HepG2 (cell line): ENCODE measurements around the gene SLC8A2. TPM values are rescaled to one million over a fixed set of nuclear protein-coding genes. Genes with fewer than 3 reads are reported as not detected.

Source experiments
- ATAC-seq: fragments of 200-7000 bp; cut with Tn5 transposase; 3 replicates; pipeline ENCODE4 v1.9.1; 2020; ENCODE audit warnings: mild to moderate bottlenecking, moderate library complexity
- BruUV-seq: library from RNA; stranded (reverse); fragments of 400-500 nt; replicated peaks from 2 replicates; lab custom pipeline; 2021; lab: Mats Ljungman, UMichigan
- CTCF ChIA-PET: fragments of 300-600 bp; formaldehyde crosslinking; extraction: SDS; loops from one replicate; lab custom pipeline; 2021; ENCODE audit warnings: low total read pairs, inconsistent platforms, low intra/inter-chr PET ratio; lab: Yijun Ruan, JAX
- POLR2A ChIA-PET: fragments of 350-600 bp; sonication (Branson Sonifier 250); formaldehyde crosslinking; loops from one replicate; lab custom pipeline; 2020; ENCODE audit warnings: antibody characterized with exemption, inconsistent platforms; lab: Yijun Ruan, JAX
- DNase-seq: peaks from one replicate; pipeline ENCODE4 v3.0.0-alpha.2; 2015; ENCODE audit warnings: low spot score
- FAIRE-seq: peaks from 3 replicates; lab custom pipeline; 2011; peaks lifted over from hg19 to GRCh38; lab: Jason Lieb, UNC
- H2AFZ ChIP-seq: one replicate; pipeline ENCODE4 v1.6.1; 2011; ENCODE audit warnings: low read length, inconsistent platforms
- H3K27ac ChIP-seq: fragments of 300-600 bp; 3 replicates; pipeline ENCODE4 v1.8.0; 2011; ENCODE audit warnings: mixed run types, mild to moderate bottlenecking, mixed read lengths, low read length, inconsistent platforms; ENCODE audit not compliant: insufficient read depth; ENCODE audit errors: extremely low read length
- H3K27me3 ChIP-seq, 2 experiments: fragments of 200-600 bp in 1 of 2; 2 replicates in 1 of 2; 3 replicates in 1 of 2; pipeline versions ENCODE4 v1.6.0 to v1.8.0; 2011; ENCODE audit warnings: low read length in 2 of 2, mild to moderate bottlenecking in 2 of 2, moderate library complexity in 2 of 2, inconsistent platforms in 1 of 2; ENCODE audit not compliant: insufficient read depth in 2 of 2, control insufficient read depth in 1 of 2
- H3K36me3 ChIP-seq, 2 experiments: fragments of 200-600 bp in 1 of 2; replicated peaks in 1 of 2; 2 replicates in 1 of 2; 3 replicates in 1 of 2; pipeline versions ENCODE4 v1.5.1 to v1.8.0; 2011; ENCODE audit warnings: low read length in 2 of 2, inconsistent platforms in 1 of 2; ENCODE audit not compliant: insufficient read depth in 2 of 2, control insufficient read depth in 1 of 2
- H3K4me1 ChIP-seq: 2 replicates; pipeline ENCODE4 v1.5.1; 2012; ENCODE audit warnings: low read length, inconsistent platforms; ENCODE audit not compliant: insufficient read depth
- H3K4me2 ChIP-seq: 2 replicates; pipeline ENCODE4 v1.6.0; 2011; ENCODE audit warnings: low read depth, low read length, inconsistent platforms
- H3K4me3 ChIP-seq, 3 experiments: fragments of 200-600 bp in 1 of 3; sonication (generic), shearing (Covaris generic) in 1 of 3; replicated peaks in 1 of 3; 2 replicates each; pipeline ENCODE4 v1.5.1; 2011 to 2016; ENCODE audit warnings: low read length in 3 of 3, inconsistent platforms in 2 of 3, low read depth in 2 of 3, mild to moderate bottlenecking in 2 of 3, control low read depth in 1 of 3, mixed read lengths in 1 of 3; ENCODE audit not compliant: insufficient read depth in 1 of 3
- H3K79me2 ChIP-seq: one replicate; pipeline ENCODE4 v1.6.1; 2011; ENCODE audit warnings: low read length, inconsistent platforms; ENCODE audit not compliant: insufficient read depth
- H3K9ac ChIP-seq: 2 replicates; pipeline ENCODE4 v1.6.0; 2011; ENCODE audit warnings: mild to moderate bottlenecking, low read depth, low read length, inconsistent platforms; ENCODE audit not compliant: insufficient read depth
- H3K9me3 ChIP-seq: 2 replicates; pipeline ENCODE4 v1.5.1; 2012; ENCODE audit warnings: mild to moderate bottlenecking, low read length
- H4K20me1 ChIP-seq: 2 replicates; pipeline ENCODE4 v1.6.0; 2011; ENCODE audit warnings: inconsistent platforms, mild to moderate bottlenecking, low read length, moderate library complexity; ENCODE audit not compliant: insufficient read depth
- DBP ChIP-seq: sonication (generic); formaldehyde crosslinking; IDR thresholded peaks from 2 replicates; pipeline ENCODE4 v1.4.0; 2020; ENCODE audit warnings: missing genetic modification reagents; ENCODE audit errors: not compliant biosample characterization
- E2F2 ChIP-seq: sonication (generic); formaldehyde crosslinking; IDR thresholded peaks from 2 replicates; pipeline ENCODE4 v1.4.0; 2020; ENCODE audit warnings: missing genetic modification reagents, borderline replicate concordance
- KAT2B ChIP-seq: fragments of 150-350 bp; IDR thresholded peaks from 2 replicates; pipeline ENCODE4 v1.6.1; 2014; ENCODE audit warnings: low read depth, low read length, borderline replicate concordance
- SNAPC5 ChIP-seq: sonication (generic); formaldehyde crosslinking; IDR thresholded peaks from 2 replicates; pipeline ENCODE4 v1.8.1; 2023; ENCODE audit warnings: mild to moderate bottlenecking, missing genetic modification reagents, borderline replicate concordance
- THRA ChIP-seq: sonication (generic); formaldehyde crosslinking; IDR thresholded peaks from 2 replicates; pipeline ENCODE4 v1.4.0; 2020; ENCODE audit warnings: missing genetic modification reagents, borderline replicate concordance
- ZFY ChIP-seq: sonication (generic); formaldehyde crosslinking; IDR thresholded peaks from 2 replicates; pipeline ENCODE4 v1.4.0; 2020; ENCODE audit warnings: missing genetic modification reagents
- ZNF124 ChIP-seq: sonication (generic); formaldehyde crosslinking; IDR thresholded peaks from 2 replicates; pipeline ENCODE4 v1.4.0; 2020; ENCODE audit warnings: missing genetic modification reagents
- ZNF317 ChIP-seq: sonication (generic); formaldehyde crosslinking; IDR thresholded peaks from 2 replicates; pipeline ENCODE4 v1.5.0; 2020; ENCODE audit warnings: mild to moderate bottlenecking, missing genetic modification reagents
- ZNF569 ChIP-seq: sonication (generic); formaldehyde crosslinking; IDR thresholded peaks from 2 replicates; pipeline ENCODE4 v1.5.0; 2020; ENCODE audit warnings: mild to moderate bottlenecking, missing genetic modification reagents, moderate library complexity, borderline replicate concordance
- ZNF850 ChIP-seq: sonication (generic); formaldehyde crosslinking; conservative IDR thresholded peaks from 2 replicates; pipeline ENCODE4 v1.9.0; 2021; ENCODE audit warnings: mild to moderate bottlenecking, missing genetic modification reagents
- WGBS: methylation state at CpG from one replicate; pipeline ENCODE4 v1.1.6; 2017; ENCODE audit warnings: low lambda C conversion rate; 5-methylcytosine and 5-hydroxymethylcytosine counted together
- in situ Hi-C: cut with HindIII; loops from 2 replicates; pipeline ENCODE4 v1.10.0; 2017; ENCODE audit warnings: low pct_unique_long_range_greater_than_20kb; ENCODE audit not compliant: extremely low pct_ligation_motif_present
- intact Hi-C: fragments of 100-400 bp; cut with micrococcal nuclease; formaldehyde crosslinking; loops from one replicate; pipeline ENCODE4 v1.10.0; 2022; ENCODE audit not compliant: unreplicated experiment
- polyA plus RNA-seq, 8 experiments: library from polyadenylated mRNA; depleted of rRNA in 3 of 8; stranded (reverse) in 7 of 8; unstranded in 1 of 8; fragments of >200 nt; fragmentation: Illumina TruSeq in 4 of 8; extraction: Trizol in 4 of 8; gene quantifications; 2 replicates each; pipeline versions ENCODE4 v1.2.1 to v1.2.3, GENCODE V29; 2011 to 2016; ENCODE audit warnings: low read depth in 4 of 8, missing spikeins in 1 of 8, mixed read lengths in 1 of 8; ENCODE audit not compliant: insufficient read depth in 1 of 8
- total RNA-seq, 5 experiments: library from RNA; depleted of rRNA; stranded (reverse); fragments of >200 nt; fragmentation: Illumina TruSeq; extraction: Trizol; gene quantifications; 2 replicates each; pipeline ENCODE4 v1.2.3, GENCODE V29; 2016; ENCODE audit warnings: low read depth in 1 of 5

The SLC8A2 gene
- total and polyA plus RNA-seq, 2 of the 13 experiments (the other 11 are each of a cell fraction or from before 2014, with no cell fraction given), result 0.02 TPM; not detected in 1

- no peak overlapping the region for H3K4me2 ChIP-seq
- DNase-seq (no peak), ATAC-seq (no peak), FAIRE-seq (no peak)
- no peaks in the 10 kb centered on the region for H3K79me2 ChIP-seq
- H3K9me3 ChIP-seq, result no peaks in the 10 kb centered on the region
- peaks cover 17 to 68% of the 10 kb centered on the region in 2 experiments for H3K27me3 ChIP-seq
- CTCF ChIA-PET, result no interaction called here
- no peak overlapping the region for H3K4me3 ChIP-seq
- intact Hi-C loops, result no loop called here
- H3K9ac ChIP-seq, result no peak overlapping the region
- POLR2A ChIA-PET, result no interaction called here
- peaks cover 8% of the 10 kb centered on the region; the same call in 1 of the 2 replicates for H4K20me1 ChIP-seq
- BruUV-seq, result no TSS peak
- 16% methylated on average over 12 of the region's 16 CpGs for WGBS
- H3K4me1 ChIP-seq, result no peaks in the 10 kb centered on the region
- H3K36me3 ChIP-seq, result no peaks in the 10 kb centered on the region
- in situ Hi-C loops, result no loop called here
- no peak for TF ChIP-seq KAT2B
- no peak overlapping the region for H3K27ac ChIP-seq
- H2AFZ ChIP-seq, result no peak overlapping the region
Measured at GRCh38 chr19:47421244-47421786, 50.4 kb downstream of the SLC8A2 start.

GRCh38 chr19:47419789-47420188 lies 51.9 kb downstream of the SLC8A2 start:
- in situ Hi-C loops, result loop anchor here (10.0 kb wide), 1 partner anchor 125 kb away; no protein-coding TSS in a partner anchor
- peaks cover 17 to 77% of the 10 kb centered on the region in 2 experiments for H3K27me3 ChIP-seq
- ATAC-seq (no peak), DNase-seq (no peak), FAIRE-seq (no peak)
- no peak overlapping the region for H3K9ac ChIP-seq
- no peak overlapping the region for H2AFZ ChIP-seq
- BruUV-seq, result no TSS peak
- H3K36me3 ChIP-seq, result no peaks in the 10 kb centered on the region
- H3K4me3 ChIP-seq, result no peak overlapping the region
- POLR2A ChIA-PET, result no interaction called here
- no peak overlapping the region for H3K4me2 ChIP-seq
- CTCF ChIA-PET, result no interaction called here
- H3K4me1 ChIP-seq, result no peaks in the 10 kb centered on the region
- no peaks in the 10 kb centered on the region for H3K9me3 ChIP-seq
- WGBS, result 27% methylated on average over 19 of the region's 19 CpGs
- H3K79me2 ChIP-seq, result no peaks in the 10 kb centered on the region
- intact Hi-C loops, result no loop called here
- H4K20me1 ChIP-seq, result peaks cover 8% of the 10 kb centered on the region; the same call in 1 of the 2 replicates
- H3K27ac ChIP-seq, result no peak overlapping the region
- TF ChIP-seq THRA (CRISPR knock-in tag) (no peak), E2F2 (CRISPR knock-in tag) (no peak), SNAPC5 (CRISPR knock-in tag) (no peak), ZFY (CRISPR knock-in tag) (no peak), ZNF569 (no peak), ZNF124 (CRISPR knock-in tag) (no peak), ZNF317 (no peak), DBP (CRISPR knock-in tag) (no peak), ZNF850 (CRISPR knock-in tag) (no peak)
